ENCODE results near the gene GLDC. TPM values are rescaled to one million over a fixed set of nuclear protein-coding genes. Genes with fewer than 3 reads are reported as not detected.

Gene GLDC
- total RNA-seq, 2 donors from 2014 or later: 8.9 to 38.8 TPM

DNA sequence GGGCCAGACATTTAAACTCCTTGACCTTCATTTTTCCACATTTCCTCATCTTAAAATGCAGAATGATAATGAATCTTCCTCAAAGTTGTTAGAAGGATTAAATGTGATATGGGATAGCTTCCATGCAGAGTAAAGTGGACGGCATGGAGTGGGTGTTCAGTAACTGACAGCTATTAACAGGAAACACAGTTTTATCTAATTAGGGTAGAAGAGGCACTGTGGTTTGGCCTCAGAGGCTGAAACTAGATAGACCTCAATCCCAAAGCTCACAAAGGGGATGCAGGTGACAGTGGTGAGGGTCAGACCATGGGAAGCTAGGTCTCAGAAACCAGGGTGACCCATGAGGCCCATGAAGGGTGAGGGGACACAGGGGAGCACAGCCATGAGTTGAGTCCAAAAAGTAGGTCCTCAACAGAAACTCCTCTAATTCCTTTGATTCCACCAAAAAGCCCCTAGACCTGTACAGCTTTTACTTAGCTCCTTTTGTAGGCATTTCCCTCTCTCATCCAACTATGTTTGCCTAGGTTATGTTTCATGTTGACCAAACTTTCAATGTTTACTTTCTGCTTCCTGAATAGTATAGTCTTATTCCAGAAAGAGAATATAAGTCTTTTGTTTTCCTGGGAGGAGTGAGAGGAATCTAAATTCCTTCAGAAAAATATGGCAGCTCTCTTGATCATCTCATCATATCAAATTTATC lies 27.9 kb upstream of the GLDC start:
- H3K4me3 Mint-ChIP-seq: no peak overlapping the region
- no peak for DNase-seq
- 83 to 93% methylated on average over 1 of the region's 1 CpG for WGBS, 2 experiments (ENCODE audit: insufficient coverage in 1 of 2, insufficient read length in 1 of 2)

GRCh38 chr9:6672118-6672517 lies 26.6 kb upstream of the GLDC start:
- Mint-ChIP-seq H3K27me3 (ENCODE audit: insufficient read depth) (no peaks in the 10 kb centered on the region), H3K9me3 (no peaks in the 10 kb centered on the region), H3K4me3 (no peak overlapping the region), H3K27ac (no peak overlapping the region), H3K36me3 (ENCODE audit: low read depth) (peaks cover 2% of the 10 kb centered on the region), H3K4me1 (peaks cover 12% of the 10 kb centered on the region)
- H3K27ac ChIP-seq (ENCODE audit: low read depth, low read length): no peak overlapping the region
- H3K27me3 ChIP-seq (ENCODE audit: control insufficient read depth, insufficient read depth, low read length, poor library complexity, severe bottlenecking): no peaks in the 10 kb centered on the region
- H3K9me3 ChIP-seq (ENCODE audit: control insufficient read depth, low read length): no peaks in the 10 kb centered on the region
- peaks cover 5% of the 10 kb centered on the region for H3K4me1 ChIP-seq (ENCODE audit: control insufficient read depth, insufficient read depth, low read length)
- H3K9ac ChIP-seq (ENCODE audit: extremely low read depth, low read length, poor library complexity, severe bottlenecking): no peak overlapping the region
- no peaks in the 10 kb centered on the region for H3K36me3 ChIP-seq (ENCODE audit: control insufficient read depth, insufficient read depth, low read length)
- no peak overlapping the region for H3K4me3 ChIP-seq (ENCODE audit: low read length)
- no peak for TF ChIP-seq CTCF (conservative IDR thresholded peaks at IDR 0.05)
- DNase-seq: no peak
- 90 to 93% methylated on average over 2 to 3 of the region's 3 CpGs for WGBS, 2 experiments (ENCODE audit: insufficient coverage in 1 of 2, insufficient read length in 1 of 2)

More for the DNA sequence above, 27.9 kb upstream of the GLDC start:
- Mint-ChIP-seq H3K4me1 (peaks cover 7% of the 10 kb centered on the region), H3K27ac (no peak overlapping the region), H3K27me3 (ENCODE audit: insufficient read depth) (no peaks in the 10 kb centered on the region), H3K9me3 (no peaks in the 10 kb centered on the region), H3K36me3 (ENCODE audit: low read depth) (peaks cover 2% of the 10 kb centered on the region)
- no peaks in the 10 kb centered on the region for H3K27me3 ChIP-seq (ENCODE audit: control insufficient read depth, insufficient read depth, low read length, poor library complexity, severe bottlenecking)
- H3K4me3 ChIP-seq (ENCODE audit: low read length): no peak overlapping the region
- H3K27ac ChIP-seq (ENCODE audit: low read depth, low read length): no peak overlapping the region
- TF ChIP-seq CTCF (conservative IDR thresholded peaks at IDR 0.05): no peak
- no peak overlapping the region for H3K9ac ChIP-seq (ENCODE audit: extremely low read depth, low read length, poor library complexity, severe bottlenecking)
- peaks cover 5% of the 10 kb centered on the region for H3K4me1 ChIP-seq (ENCODE audit: control insufficient read depth, insufficient read depth, low read length)
- no peaks in the 10 kb centered on the region for H3K9me3 ChIP-seq (ENCODE audit: control insufficient read depth, low read length)
- no peaks in the 10 kb centered on the region for H3K36me3 ChIP-seq (ENCODE audit: control insufficient read depth, insufficient read depth, low read length)

DNA sequence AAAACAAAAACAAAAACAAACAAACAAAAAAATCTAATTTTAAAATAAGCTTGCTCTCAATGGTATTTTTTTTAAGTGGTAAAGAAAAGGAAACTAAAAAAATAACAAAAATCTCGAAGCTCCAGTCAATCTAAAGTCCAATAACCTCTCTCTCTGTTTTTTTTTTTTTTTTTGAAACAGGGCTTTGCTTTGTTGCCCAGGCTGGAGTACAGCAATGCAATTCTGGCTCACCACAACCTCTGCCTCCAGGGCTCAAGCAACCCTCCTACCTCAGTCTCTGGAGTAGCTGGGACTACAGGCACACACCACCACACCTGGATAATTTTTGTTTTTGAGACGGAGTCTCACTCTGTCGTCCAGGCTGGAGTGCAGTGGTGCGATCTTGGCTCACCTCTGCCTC lies 25.9 kb upstream of the GLDC start:
- peaks cover 5% of the 10 kb centered on the region for H3K4me1 ChIP-seq (ENCODE audit: control insufficient read depth, insufficient read depth, low read length)
- H3K36me3 ChIP-seq (ENCODE audit: control insufficient read depth, insufficient read depth, low read length): no peaks in the 10 kb centered on the region
- H3K36me3 Mint-ChIP-seq (ENCODE audit: low read depth): peaks cover 2% of the 10 kb centered on the region
- no peak overlapping the region for H3K9ac ChIP-seq (ENCODE audit: extremely low read depth, low read length, poor library complexity, severe bottlenecking)
- no peaks in the 10 kb centered on the region for H3K27me3 Mint-ChIP-seq (ENCODE audit: insufficient read depth)
- no peak for TF ChIP-seq CTCF (conservative IDR thresholded peaks at IDR 0.05)
- H3K9me3 Mint-ChIP-seq: no peaks in the 10 kb centered on the region
- no peak overlapping the region for H3K27ac ChIP-seq (ENCODE audit: low read depth, low read length)
- no peak overlapping the region for H3K4me3 ChIP-seq (ENCODE audit: low read length)
- no peak overlapping the region for H3K4me3 Mint-ChIP-seq
- H3K27me3 ChIP-seq (ENCODE audit: control insufficient read depth, insufficient read depth, low read length, poor library complexity, severe bottlenecking): no peaks in the 10 kb centered on the region
- H3K27ac Mint-ChIP-seq: no peak overlapping the region
- no peaks in the 10 kb centered on the region for H3K9me3 ChIP-seq (ENCODE audit: control insufficient read depth, low read length)
- no peak for DNase-seq
- peaks cover 12% of the 10 kb centered on the region for H3K4me1 Mint-ChIP-seq
- WGBS, 2 experiments (ENCODE audit: insufficient coverage in 1 of 2, insufficient read length in 1 of 2): 94 to 100% methylated on average over 3 to 4 of the region's 4 CpGs
